HG03520 (cell line): ENCODE results near the gene PSTPIP1.

ENCODE experiments used
- ATAC-seq: cut with Tn5 transposase; IDR thresholded peaks from one replicate; pipeline ENCODE4 v1.9.1; 2021; ENCODE audit warnings: mild to moderate bottlenecking, moderate library complexity; ENCODE audit not compliant: unreplicated experiment

Gene PSTPIP1

GRCh38 chr15:77017761-77018720, 23.1 kb downstream of the PSTPIP1 start:
- no peak for ATAC-seq

DNA sequence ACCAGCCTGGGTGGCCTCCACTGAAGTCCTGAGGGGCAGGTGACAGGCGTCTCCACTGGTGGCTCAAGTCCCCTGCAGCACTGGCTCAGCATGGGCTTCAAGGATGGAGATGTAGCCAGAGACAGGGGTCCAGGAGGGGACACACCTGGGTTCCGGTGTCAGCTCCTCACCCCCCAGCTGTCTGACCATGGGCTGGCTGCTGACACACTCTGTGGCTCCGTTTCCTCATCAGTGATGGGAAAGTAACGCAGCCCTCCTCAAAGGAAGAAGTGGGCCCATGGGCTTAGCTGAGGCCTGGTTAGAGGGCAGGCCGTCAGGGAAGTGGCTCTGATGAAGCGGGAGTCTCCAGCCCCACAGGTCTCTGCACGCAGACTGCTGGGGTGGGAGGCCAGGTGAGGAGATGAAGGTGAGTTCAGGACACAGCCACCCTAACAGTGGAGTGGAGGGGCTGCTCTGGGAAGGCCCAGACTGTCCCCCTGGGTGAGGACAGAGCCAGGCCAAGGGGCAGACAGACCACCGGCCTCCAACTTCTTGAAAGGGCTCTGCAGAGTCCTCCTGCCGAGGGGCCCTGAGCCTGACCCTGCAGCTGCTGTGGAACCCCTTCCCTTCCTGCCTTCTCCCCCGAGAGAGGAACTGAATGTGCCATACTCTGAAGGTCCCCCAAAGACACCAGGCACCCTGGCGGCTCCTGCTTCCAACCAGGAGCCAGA, 24.0 kb downstream of the PSTPIP1 start:
- no peak for ATAC-seq

- no peak for ATAC-seq
Measured at GRCh38 chr15:77019521-77020331, 24.8 kb downstream of the PSTPIP1 start.

DNA sequence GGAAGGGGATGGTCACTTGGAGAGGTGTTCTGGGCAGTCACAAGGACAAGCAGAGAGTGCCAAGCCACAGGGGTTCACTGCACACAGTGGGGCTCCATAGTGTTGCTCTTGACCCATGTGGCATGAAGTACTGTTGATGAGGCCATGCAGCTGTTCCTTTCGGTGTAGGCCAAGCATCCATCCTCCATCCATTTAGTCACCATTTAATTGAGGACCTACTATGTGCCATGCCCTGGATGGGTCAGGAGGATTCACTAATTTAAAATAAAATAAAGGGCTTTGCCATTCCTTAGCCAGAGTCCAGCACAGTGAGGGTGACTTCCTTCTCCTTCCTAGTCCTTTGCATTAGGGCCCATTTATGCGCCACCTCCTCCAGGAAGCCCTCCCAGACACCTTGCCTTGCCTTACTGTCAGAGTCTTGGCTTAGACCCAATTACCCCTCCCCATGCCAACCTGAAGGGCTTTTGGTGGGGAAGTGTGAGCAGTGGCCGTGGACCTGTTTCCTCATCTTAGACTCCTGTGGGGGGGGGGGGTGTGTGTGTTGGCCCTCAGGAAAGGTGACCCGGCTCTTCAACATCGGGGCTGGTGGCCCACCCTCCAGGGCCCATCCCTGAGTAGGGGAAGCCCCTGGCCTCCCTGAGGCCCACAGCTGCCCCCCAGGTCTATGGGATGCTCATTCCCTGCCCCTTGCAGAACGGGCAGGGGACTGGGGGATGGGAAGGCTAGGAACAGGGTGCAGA, 25.6 kb downstream of the PSTPIP1 start:
- ATAC-seq: no peak

- no peak for ATAC-seq
Measured at GRCh38 chr15:77021088-77021481, 26.2 kb downstream of the PSTPIP1 start.

- no peak for ATAC-seq
Measured at GRCh38 chr15:77021803-77022381, 27.0 kb downstream of the PSTPIP1 start.

GRCh38 chr15:77022646-77023575, 28.0 kb downstream of the PSTPIP1 start:
- ATAC-seq: no peak

GRCh38 chr15:77023576-77024272, 28.8 kb downstream of the PSTPIP1 start:
- ATAC-seq: no peak

GRCh38 chr15:77024273-77025082, 29.6 kb downstream of the PSTPIP1 start:
- no peak for ATAC-seq

- ATAC-seq: no peak
Measured at GRCh38 chr15:77025083-77025901, 30.4 kb downstream of the PSTPIP1 start.

GRCh38 chr15:77025941-77026411, 31.1 kb downstream of the PSTPIP1 start:
- no peak for ATAC-seq

DNA sequence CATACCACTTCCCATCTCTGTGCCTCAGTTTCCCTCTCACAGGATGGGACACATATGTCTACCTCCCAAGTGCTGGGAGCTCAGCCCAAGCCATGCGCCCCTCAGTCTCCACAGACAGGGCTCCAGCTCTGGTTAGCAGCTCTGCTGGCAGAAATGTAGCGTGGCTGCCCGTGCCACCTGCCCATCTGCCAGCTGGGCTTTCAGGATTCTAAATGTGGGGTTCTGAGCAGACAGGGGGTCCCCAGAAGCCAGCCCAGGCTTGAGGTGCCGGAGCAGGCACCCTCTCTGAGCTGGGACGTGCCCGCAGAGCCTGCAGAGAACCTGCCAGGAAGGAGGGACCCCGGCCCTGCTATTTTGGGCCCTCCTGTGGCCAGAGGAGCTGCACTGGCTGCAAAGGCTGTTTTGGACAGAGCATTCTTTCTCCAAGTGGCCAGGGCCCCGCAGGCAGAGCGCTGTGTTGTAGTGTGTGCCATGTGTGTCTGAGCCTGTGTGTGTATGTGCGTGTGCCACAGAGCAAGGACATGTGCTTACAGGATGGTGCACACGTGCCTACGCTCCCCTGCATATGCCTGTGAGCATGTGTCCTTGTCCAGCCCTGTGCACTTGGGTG, 31.7 kb downstream of the PSTPIP1 start:
- no peak for ATAC-seq

DNA sequence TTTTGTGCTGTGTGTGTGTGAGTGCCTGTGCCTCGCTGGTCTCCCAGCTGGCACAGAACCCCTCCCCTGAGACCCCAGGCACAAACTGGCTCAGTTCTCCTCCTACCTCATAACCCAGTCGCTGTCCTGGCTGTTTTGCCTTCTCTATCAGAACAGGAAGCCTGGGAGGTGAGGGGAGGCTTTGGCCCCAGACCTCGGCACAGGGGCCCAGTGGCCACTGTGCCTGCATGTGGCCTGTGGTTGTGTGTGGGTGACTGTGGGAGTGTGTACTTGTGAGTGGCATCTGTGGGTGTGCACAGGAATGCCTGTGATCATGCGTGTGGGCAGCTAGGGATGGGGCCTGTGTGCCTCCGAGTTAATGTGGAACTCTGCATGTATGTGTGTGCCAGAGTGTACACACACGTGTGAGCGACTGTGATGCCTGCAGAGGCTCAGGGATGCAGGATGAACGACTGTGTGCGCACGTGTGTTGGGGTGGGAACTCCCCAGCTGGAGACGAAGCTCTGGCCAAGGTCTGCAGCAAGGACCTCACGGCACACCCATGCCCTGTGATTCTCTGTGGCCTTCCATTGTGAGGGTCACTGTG, 32.3 kb downstream of the PSTPIP1 start:
- no peak for ATAC-seq

GRCh38 chr15:77027697-77028450, 32.9 kb downstream of the PSTPIP1 start:
- ATAC-seq: no peak
